GM12892 (cell line): ENCODE data around the gene ADCK2.

Source experiments
- POLR2A ChIP-seq: IDR thresholded peaks from 2 replicates; pipeline ENCODE4 v1.6.1; 2011; ENCODE audit warnings: low read depth, low read length, control low read depth
- POLR2AphosphoS5 ChIP-seq: IDR thresholded peaks from 2 replicates; pipeline ENCODE4 v1.6.1; 2011; ENCODE audit warnings: low read depth, low read length, control low read depth
- TAF1 ChIP-seq: IDR thresholded peaks from 2 replicates; pipeline ENCODE4 v1.6.1; 2011; ENCODE audit warnings: low read depth, mild to moderate bottlenecking, control low read depth, low read length, borderline replicate concordance

DNA sequence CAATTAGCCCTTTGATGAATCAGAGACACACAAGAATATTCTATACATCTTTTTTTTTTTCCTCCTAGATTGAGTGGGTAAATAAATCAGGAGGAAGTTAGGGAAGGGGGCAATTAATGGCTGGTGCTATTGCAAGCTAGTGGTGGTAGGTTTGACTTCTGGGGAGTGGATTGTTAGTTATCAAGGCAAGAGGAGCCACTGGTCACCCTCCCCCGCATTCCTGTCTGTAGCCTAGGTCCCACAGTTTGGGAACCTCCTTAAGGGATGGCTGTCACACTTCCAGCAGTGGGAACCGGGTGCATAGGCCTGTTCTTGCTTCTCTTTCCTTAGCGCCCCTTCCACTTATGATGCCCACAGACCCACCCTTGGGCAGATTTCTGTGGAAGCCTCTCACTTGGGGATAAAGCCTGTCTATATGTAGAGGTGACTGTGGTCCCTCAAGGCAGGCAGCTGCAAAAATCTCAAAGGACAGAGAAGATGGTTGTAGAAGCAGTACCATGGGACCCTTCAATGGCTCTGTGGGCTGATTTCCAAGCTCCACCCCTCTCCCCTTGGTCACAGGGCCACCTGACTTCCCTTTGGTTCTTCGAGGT lies 2.3 kb upstream of the ADCK2 start:
- TF ChIP-seq POLR2A (no peak), POLR2AphosphoS5 (no peak), TAF1 (no peak)
